PFSK-1 (cell line): ENCODE data around the gene RHOV.

Experiments
- POLR2AphosphoS5 ChIP-seq: IDR thresholded peaks from 2 replicates; pipeline ENCODE4 v1.6.1; 2012; ENCODE audit warnings: low read depth, mild to moderate bottlenecking, control low read depth, low read length, moderate library complexity
- REST ChIP-seq, 2 experiments: IDR thresholded peaks; 2 replicates each; pipeline versions ENCODE4 v1.6.1 to v1.8.0; 2011 to 2012; ENCODE audit warnings: low read depth in 2 of 2, low read length in 2 of 2, control low read depth in 1 of 2, inconsistent platforms in 1 of 2, mild to moderate bottlenecking in 1 of 2, moderate library complexity in 1 of 2; ENCODE audit not compliant: insufficient read depth in 1 of 2
- SIN3A ChIP-seq: IDR thresholded peaks from 2 replicates; pipeline ENCODE4 v1.6.1; 2012; ENCODE audit warnings: mild to moderate bottlenecking, low read length, moderate library complexity, borderline replicate concordance; ENCODE audit not compliant: insufficient read depth
- TAF1 ChIP-seq: IDR thresholded peaks from 2 replicates; pipeline ENCODE4 v1.6.1; 2012; ENCODE audit warnings: low read length, control low read depth, borderline replicate concordance; ENCODE audit not compliant: insufficient read depth

GRCh38 chr15:40829115-40829514 is 44.9 kb downstream of the RHOV start:
- TF ChIP-seq POLR2AphosphoS5 (no peak), SIN3A (no peak), REST (IDR thresholded peaks at IDR 0.05; ENCODE audit: insufficient read depth in 1 of 2, low read depth in 2 of 2, low read length in 2 of 2) (no peak), TAF1 (no peak)
